Measurements from ENCODE around the gene WIPI1. TPM values are rescaled to one million over a fixed set of nuclear protein-coding genes. Genes with fewer than 3 reads are reported as not detected.
A peak's percentile ranks its signal among the peaks of the same experiment; 100 is the strongest.
"Not testable (repeated sequence)": the region's sequence is repeated elsewhere in the genome, so short reads cannot be mapped to it uniquely, and the experiment has no call there.

WIPI1 gene
- total RNA-seq, 1 donor from 2014 or later, result 148 TPM

- DNase-seq (ENCODE audit: low spot score), result no peak
- intact Hi-C loops (cut with DNase I), result no loop called here
Measured at GRCh38 chr17:68427575-68427974, 29.7 kb downstream of the WIPI1 start.

- no peak for DNase-seq (ENCODE audit: low spot score)
- intact Hi-C loops (cut with DNase I), result no loop called here
Measured at GRCh38 chr17:68425979-68426378, 31.3 kb downstream of the WIPI1 start.

GRCh38 chr17:68424861-68425260, 32.4 kb downstream of the WIPI1 start:
- intact Hi-C loops (cut with DNase I), result no loop called here
- no peak for DNase-seq (ENCODE audit: low spot score)

GRCh38 chr17:68424203-68424602, 33.1 kb downstream of the WIPI1 start:
- intact Hi-C loops (cut with DNase I), result no loop called here
- no peak for DNase-seq (ENCODE audit: low spot score)

- intact Hi-C loops (cut with DNase I), result no loop called here
- DNase-seq (ENCODE audit: low spot score), result no peak
Measured at GRCh38 chr17:68423251-68423650, 34.0 kb downstream of the WIPI1 start.

- DNase-seq (ENCODE audit: low spot score), result no peak
- intact Hi-C loops (cut with DNase I), result no loop called here
Measured at GRCh38 chr17:68422821-68423220, 34.5 kb downstream of the WIPI1 start.

- intact Hi-C loops (cut with DNase I), result no loop called here
- no peak for DNase-seq (ENCODE audit: low spot score)
Measured at GRCh38 chr17:68421486-68421885, 35.8 kb downstream of the WIPI1 start.

- DNase-seq (ENCODE audit: low spot score), result no peak
- intact Hi-C loops (cut with DNase I), result no loop called here
Measured at GRCh38 chr17:68420065-68420464, 37.2 kb downstream of the WIPI1 start.

- intact Hi-C loops (cut with DNase I), result no loop called here
- no peak for DNase-seq (ENCODE audit: low spot score)
Measured at GRCh38 chr17:68418876-68419275, 38.4 kb downstream of the WIPI1 start.

GRCh38 chr17:68417317-68417716, 40.0 kb downstream of the WIPI1 start:
- no peak for DNase-seq (ENCODE audit: low spot score)
- intact Hi-C loops (cut with DNase I), result no loop called here

- intact Hi-C loops (cut with DNase I); DNase-seq (ENCODE audit: low spot score): not testable (repeated sequence)
Measured at GRCh38 chr17:68414901-68415300, 42.4 kb downstream of the WIPI1 start.

GRCh38 chr17:68413597-68414560, 43.4 kb downstream of the WIPI1 start:
- DNase-seq (ENCODE audit: low spot score), result peak; percentile 75
- intact Hi-C loops (cut with DNase I), result not testable (repeated sequence)

GRCh38 chr17:68407656-68408055, 49.6 kb downstream of the WIPI1 start:
- DNase-seq (ENCODE audit: low spot score); intact Hi-C loops (cut with DNase I): not testable (repeated sequence)

GRCh38 chr17:68403837-68404236, 53.5 kb downstream of the WIPI1 start:
- DNase-seq (ENCODE audit: low spot score); intact Hi-C loops (cut with DNase I): not testable (repeated sequence)

GRCh38 chr17:68403122-68403521, 54.2 kb downstream of the WIPI1 start:
- intact Hi-C loops (cut with DNase I), result no loop called here
- DNase-seq (ENCODE audit: low spot score), result no peak

- intact Hi-C loops (cut with DNase I), result no loop called here
- no peak for DNase-seq (ENCODE audit: low spot score)
Measured at GRCh38 chr17:68401288-68401687, 56.0 kb downstream of the WIPI1 start.

GRCh38 chr17:68400404-68400735, 56.9 kb downstream of the WIPI1 start:
- DNase-seq (ENCODE audit: low spot score), result no peak
- intact Hi-C loops (cut with DNase I), result no loop called here

GRCh38 chr17:68399638-68400403, 57.5 kb downstream of the WIPI1 start:
- no peak for DNase-seq (ENCODE audit: low spot score)
- intact Hi-C loops (cut with DNase I), result loop anchor here (2.0 to 10.0 kb wide), 2 partner anchors 137 to 225 kb away; no protein-coding TSS in a partner anchor

GRCh38 chr17:68398691-68399637, 58.3 kb downstream of the WIPI1 start:
- intact Hi-C loops (cut with DNase I), result loop anchor here (2.0 to 10.0 kb wide), 2 partner anchors 136 to 224 kb away; no protein-coding TSS in a partner anchor
- DNase-seq (ENCODE audit: low spot score), result peak; percentile 81
